Activated naive CD8-positive, alpha-beta T cell treated with anti-CD3 and anti-CD28 coated beads, Interleukin-2, amount 50 U/mL, for 24 hours (primary cell): ENCODE results near the gene TRIM10.

Experiments used
- ATAC-seq: fragments of 150-1000 bp; cut with Tn5 transposase; one replicate; pipeline ENCODE4 v1.10.0; 2021
- DNase-seq: peaks from one replicate; pipeline ENCODE4 v3.0.0; 2021
- H3K27ac Mint-ChIP-seq: one replicate; pipeline ENCODE4 v1.8.0; 2021; ENCODE audit warnings: mild to moderate bottlenecking, mixed read lengths
- H3K27me3 Mint-ChIP-seq: one replicate; pipeline ENCODE4 v1.8.0; 2021; ENCODE audit warnings: mixed read lengths
- H3K36me3 Mint-ChIP-seq: one replicate; pipeline ENCODE4 v1.8.0; 2021; ENCODE audit warnings: low read depth, mixed read lengths
- H3K4me1 Mint-ChIP-seq: one replicate; pipeline ENCODE4 v1.8.0; 2021; ENCODE audit warnings: mixed read lengths
- H3K4me3 Mint-ChIP-seq: one replicate; pipeline ENCODE4 v1.8.0; 2021; ENCODE audit warnings: mild to moderate bottlenecking, moderate library complexity, mixed read lengths
- H3K9me3 Mint-ChIP-seq: one replicate; pipeline ENCODE4 v1.8.0; 2021; ENCODE audit warnings: mixed read lengths

Gene TRIM10

GRCh38 chr6:30163090-30163917 lies 2.3 kb upstream of the TRIM10 start, which contains the start of gene TRIM15:
Gene TRIM15, plus strand, starts transcription at chr6:30163546. Its CDS starts 139 bp downstream, at chr6:30163685.
- Mint-ChIP-seq H3K36me3 (no peaks in the 10 kb centered on the region), H3K4me1 (peaks cover 23% of the 10 kb centered on the region), H3K4me3 (no peak within 1 kb of the TSS), H3K27me3 (peaks cover 21% of the 10 kb centered on the region), H3K27ac (no peak within 1 kb of the TSS), H3K9me3 (no peaks in the 10 kb centered on the region)
- ATAC-seq, result peak; percentile 76
- peak; percentile 61 for DNase-seq

GRCh38 chr6:30162265-30163089 lies 1.5 kb upstream of the TRIM10 start:
- H3K4me1 Mint-ChIP-seq, result peaks cover 22% of the 10 kb centered on the region
- H3K36me3 Mint-ChIP-seq, result no peaks in the 10 kb centered on the region
- H3K27me3 Mint-ChIP-seq, result peaks cover 19% of the 10 kb centered on the region
- H3K4me3 Mint-ChIP-seq, result no peak overlapping the region
- no peaks in the 10 kb centered on the region for H3K9me3 Mint-ChIP-seq
- ATAC-seq (no peak), DNase-seq (no peak)
- no peak overlapping the region for H3K27ac Mint-ChIP-seq

GRCh38 chr6:30160008-30160784 lies 815 bp downstream of the TRIM10 start:
- Mint-ChIP-seq H3K27me3 (peaks cover 14% of the 10 kb centered on the region), H3K36me3 (no peaks in the 10 kb centered on the region), H3K4me3 (no peak overlapping the region), H3K9me3 (no peaks in the 10 kb centered on the region), H3K27ac (no peak overlapping the region), H3K4me1 (peaks cover 16% of the 10 kb centered on the region)
- DNase-seq (no peak), ATAC-seq (no peak)

GRCh38 chr6:30158475-30159040 lies 2.5 kb downstream of the TRIM10 start:
- DNase-seq (no peak), ATAC-seq (peak; percentile 42)
- peaks cover 11% of the 10 kb centered on the region for H3K27me3 Mint-ChIP-seq
- no peak overlapping the region for H3K27ac Mint-ChIP-seq
- H3K4me3 Mint-ChIP-seq, result no peak overlapping the region
- H3K4me1 Mint-ChIP-seq, result peaks cover 14% of the 10 kb centered on the region
- H3K36me3 Mint-ChIP-seq, result no peaks in the 10 kb centered on the region
- H3K9me3 Mint-ChIP-seq, result no peaks in the 10 kb centered on the region

GRCh38 chr6:30157999-30158398 lies 3.0 kb downstream of the TRIM10 start:
- H3K4me3 Mint-ChIP-seq, result no peak overlapping the region
- peaks cover 11% of the 10 kb centered on the region for H3K27me3 Mint-ChIP-seq
- no peaks in the 10 kb centered on the region for H3K9me3 Mint-ChIP-seq
- no peak overlapping the region for H3K27ac Mint-ChIP-seq
- DNase-seq (no peak), ATAC-seq (no peak)
- H3K36me3 Mint-ChIP-seq, result no peaks in the 10 kb centered on the region
- H3K4me1 Mint-ChIP-seq, result peaks cover 8% of the 10 kb centered on the region

GRCh38 chr6:30157581-30157980 lies 3.4 kb downstream of the TRIM10 start:
- Mint-ChIP-seq H3K27ac (no peak overlapping the region), H3K9me3 (no peaks in the 10 kb centered on the region), H3K4me3 (no peak overlapping the region), H3K27me3 (peaks cover 11% of the 10 kb centered on the region), H3K4me1 (peaks cover 6% of the 10 kb centered on the region), H3K36me3 (no peaks in the 10 kb centered on the region)
- DNase-seq, result no peak
- no peak for ATAC-seq

- ATAC-seq (no peak), DNase-seq (no peak)
- peaks cover 11% of the 10 kb centered on the region for H3K27me3 Mint-ChIP-seq
- H3K36me3 Mint-ChIP-seq, result no peaks in the 10 kb centered on the region
- no peak overlapping the region for H3K27ac Mint-ChIP-seq
- no peaks in the 10 kb centered on the region for H3K9me3 Mint-ChIP-seq
- peaks cover 1% of the 10 kb centered on the region for H3K4me1 Mint-ChIP-seq
- no peak overlapping the region for H3K4me3 Mint-ChIP-seq
Measured at GRCh38 chr6:30156774-30157173, 4.2 kb downstream of the TRIM10 start.

- Mint-ChIP-seq H3K36me3 (no peaks in the 10 kb centered on the region), H3K9me3 (no peaks in the 10 kb centered on the region), H3K4me1 (peaks cover 1% of the 10 kb centered on the region), H3K4me3 (no peak overlapping the region), H3K27me3 (peaks cover 11% of the 10 kb centered on the region), H3K27ac (no peak overlapping the region)
- DNase-seq (no peak), ATAC-seq (no peak)
Measured at GRCh38 chr6:30156262-30156599, 4.8 kb downstream of the TRIM10 start.

- Mint-ChIP-seq H3K4me1 (peaks cover 1% of the 10 kb centered on the region), H3K27me3 (peaks cover 11% of the 10 kb centered on the region), H3K9me3 (no peaks in the 10 kb centered on the region), H3K27ac (no peak overlapping the region), H3K4me3 (no peak overlapping the region), H3K36me3 (no peaks in the 10 kb centered on the region)
- DNase-seq, result no peak
- no peak for ATAC-seq
Measured at GRCh38 chr6:30155520-30156261, 5.3 kb downstream of the TRIM10 start.

GRCh38 chr6:30154709-30155519 lies 6.1 kb downstream of the TRIM10 start:
- Mint-ChIP-seq H3K27ac (no peak overlapping the region), H3K9me3 (no peaks in the 10 kb centered on the region), H3K36me3 (no peaks in the 10 kb centered on the region), H3K4me1 (peaks cover 1% of the 10 kb centered on the region), H3K4me3 (no peak overlapping the region), H3K27me3 (peaks cover 9% of the 10 kb centered on the region)
- DNase-seq, result no peak
- no peak for ATAC-seq

GRCh38 chr6:30154061-30154460 lies 7.0 kb downstream of the TRIM10 start:
- Mint-ChIP-seq H3K27ac (no peak overlapping the region), H3K36me3 (no peaks in the 10 kb centered on the region), H3K9me3 (no peaks in the 10 kb centered on the region), H3K4me1 (peaks cover under 1% of the 10 kb centered on the region), H3K27me3 (peaks cover 7% of the 10 kb centered on the region), H3K4me3 (no peak overlapping the region)
- no peak for DNase-seq
- ATAC-seq, result no peak

GRCh38 chr6:30152910-30153610 lies 8.0 kb downstream of the TRIM10 start:
- Mint-ChIP-seq H3K9me3 (no peaks in the 10 kb centered on the region), H3K4me1 (no peaks in the 10 kb centered on the region), H3K27ac (no peak overlapping the region), H3K27me3 (peaks cover 7% of the 10 kb centered on the region), H3K4me3 (no peak overlapping the region), H3K36me3 (no peaks in the 10 kb centered on the region)
- no peak for DNase-seq
- ATAC-seq, result no peak
